HFF-Myc (cell line): ENCODE results near the gene PIK3C2G.

ENCODE experiments used
- DNase-seq: peaks from one replicate; pipeline ENCODE4 v3.0.0-alpha.2; 2011; ENCODE audit warnings: low read depth; ENCODE audit errors: extremely low read depth
- H3K4me3 ChIP-seq: replicated peaks from 2 replicates; pipeline ENCODE4 v1.5.1; 2011; ENCODE audit warnings: low read depth, mild to moderate bottlenecking, control low read depth, low read length
- CTCF ChIP-seq: IDR thresholded peaks from 2 replicates; pipeline ENCODE4 v1.5.1; 2012; ENCODE audit warnings: mild to moderate bottlenecking, low read depth, low read length, control low read depth; ENCODE audit errors: missing control alignments

PIK3C2G gene

GRCh38 chr12:18631339-18631738, 370.0 kb downstream of the PIK3C2G start:
- no peak for DNase-seq
- TF ChIP-seq CTCF, result no peak
- no peak overlapping the region for H3K4me3 ChIP-seq

- no peak for DNase-seq
- H3K4me3 ChIP-seq, result no peak overlapping the region
- TF ChIP-seq CTCF, result no peak
Observed at GRCh38 chr12:18632848-18633247, 371.5 kb downstream of the PIK3C2G start.

GRCh38 chr12:18634382-18634781, 373.1 kb downstream of the PIK3C2G start:
- DNase-seq, result no peak
- no peak for TF ChIP-seq CTCF

GRCh38 chr12:18640321-18640955, 379.1 kb downstream of the PIK3C2G start:
- DNase-seq, result no peak
- no peak overlapping the region for H3K4me3 ChIP-seq
- no peak for TF ChIP-seq CTCF

More at GRCh38 chr12:18634382-18634781, 373.1 kb downstream of the PIK3C2G start:
- no peak overlapping the region for H3K4me3 ChIP-seq

GRCh38 chr12:18643681-18644080, 382.4 kb downstream of the PIK3C2G start:
- no peak overlapping the region for H3K4me3 ChIP-seq
- TF ChIP-seq CTCF, result no peak
- DNase-seq, result no peak

GRCh38 chr12:18644564-18644963, 383.2 kb downstream of the PIK3C2G start:
- no peak for TF ChIP-seq CTCF
- H3K4me3 ChIP-seq, result no peak overlapping the region
- no peak for DNase-seq
